Ishikawa (cell line): ENCODE measurements around the gene PCP4.

ENCODE experiments used
- CREB1 ChIP-seq: IDR thresholded peaks from 2 replicates; pipeline ENCODE4 v1.6.1; 2012; ENCODE audit warnings: low read depth
- EP300 ChIP-seq: IDR thresholded peaks from 2 replicates; pipeline ENCODE4 v1.6.1; 2012; ENCODE audit warnings: borderline replicate concordance
- NFIC ChIP-seq: IDR thresholded peaks from 2 replicates; pipeline ENCODE4 v1.6.1; 2012
- RAD21 ChIP-seq: IDR thresholded peaks from 2 replicates; pipeline ENCODE4 v1.6.1; 2012; ENCODE audit warnings: low read depth
- TAF1 ChIP-seq: IDR thresholded peaks from 2 replicates; pipeline ENCODE4 v1.6.1; 2012; ENCODE audit warnings: low read depth, mild to moderate bottlenecking
- TEAD4 ChIP-seq: IDR thresholded peaks from 2 replicates; pipeline ENCODE4 v1.6.1; 2012
- USF1 ChIP-seq: IDR thresholded peaks from 2 replicates; pipeline ENCODE4 v1.6.1; 2012
- YY1 ChIP-seq: IDR thresholded peaks from 2 replicates; pipeline ENCODE4 v1.6.1; 2012; ENCODE audit warnings: low read depth
- ZBTB7A ChIP-seq: IDR thresholded peaks from 2 replicates; pipeline ENCODE4 v1.6.1; 2012; ENCODE audit warnings: low read depth

GRCh38 chr21:39855595-39855994 lies 11.6 kb upstream of the PCP4 start:
- TF ChIP-seq ZBTB7A (no peak), YY1 (no peak), CREB1 (no peak), TEAD4 (no peak), RAD21 (no peak), EP300 (no peak), USF1 (no peak), NFIC (no peak), TAF1 (no peak)
